HepG2 (cell line): Measurements from ENCODE around the gene WWC2. TPM values are rescaled to one million over a fixed set of nuclear protein-coding genes. Genes with fewer than 3 reads are reported as not detected.

Experiments used
- ATAC-seq: fragments of 200-7000 bp; cut with Tn5 transposase; 3 replicates; pipeline ENCODE4 v1.9.1; 2020; ENCODE audit warnings: mild to moderate bottlenecking, moderate library complexity
- BruUV-seq: library from RNA; stranded (reverse); fragments of 400-500 nt; replicated peaks from 2 replicates; lab custom pipeline; 2021; lab: Mats Ljungman, UMichigan
- CTCF ChIA-PET: fragments of 300-600 bp; formaldehyde crosslinking; extraction: SDS; loops from one replicate; lab custom pipeline; 2021; ENCODE audit warnings: low total read pairs, inconsistent platforms, low intra/inter-chr PET ratio; lab: Yijun Ruan, JAX
- POLR2A ChIA-PET: fragments of 350-600 bp; sonication (Branson Sonifier 250); formaldehyde crosslinking; loops from one replicate; lab custom pipeline; 2020; ENCODE audit warnings: antibody characterized with exemption, inconsistent platforms; lab: Yijun Ruan, JAX
- DNase-seq: peaks from one replicate; pipeline ENCODE4 v3.0.0-alpha.2; 2015; ENCODE audit warnings: low spot score
- FAIRE-seq: peaks from 3 replicates; lab custom pipeline; 2011; peaks lifted over from hg19 to GRCh38; lab: Jason Lieb, UNC
- H2AFZ ChIP-seq: one replicate; pipeline ENCODE4 v1.6.1; 2011; ENCODE audit warnings: low read length, inconsistent platforms
- H3K27ac ChIP-seq: fragments of 300-600 bp; 3 replicates; pipeline ENCODE4 v1.8.0; 2011; ENCODE audit warnings: mixed run types, mild to moderate bottlenecking, mixed read lengths, low read length, inconsistent platforms; ENCODE audit not compliant: insufficient read depth; ENCODE audit errors: extremely low read length
- H3K27me3 ChIP-seq, 2 experiments: fragments of 200-600 bp in 1 of 2; 2 replicates in 1 of 2; 3 replicates in 1 of 2; pipeline versions ENCODE4 v1.6.0 to v1.8.0; 2011; ENCODE audit warnings: low read length in 2 of 2, mild to moderate bottlenecking in 2 of 2, moderate library complexity in 2 of 2, inconsistent platforms in 1 of 2; ENCODE audit not compliant: insufficient read depth in 2 of 2, control insufficient read depth in 1 of 2
- H3K36me3 ChIP-seq, 2 experiments: fragments of 200-600 bp in 1 of 2; replicated peaks in 1 of 2; 2 replicates in 1 of 2; 3 replicates in 1 of 2; pipeline versions ENCODE4 v1.5.1 to v1.8.0; 2011; ENCODE audit warnings: low read length in 2 of 2, inconsistent platforms in 1 of 2; ENCODE audit not compliant: insufficient read depth in 2 of 2, control insufficient read depth in 1 of 2
- H3K4me1 ChIP-seq: 2 replicates; pipeline ENCODE4 v1.5.1; 2012; ENCODE audit warnings: low read length, inconsistent platforms; ENCODE audit not compliant: insufficient read depth
- H3K4me2 ChIP-seq: 2 replicates; pipeline ENCODE4 v1.6.0; 2011; ENCODE audit warnings: low read depth, low read length, inconsistent platforms
- H3K4me3 ChIP-seq, 3 experiments: fragments of 200-600 bp in 1 of 3; sonication (generic), shearing (Covaris generic) in 1 of 3; replicated peaks in 1 of 3; 2 replicates each; pipeline ENCODE4 v1.5.1; 2011 to 2016; ENCODE audit warnings: low read length in 3 of 3, inconsistent platforms in 2 of 3, low read depth in 2 of 3, mild to moderate bottlenecking in 2 of 3, control low read depth in 1 of 3, mixed read lengths in 1 of 3; ENCODE audit not compliant: insufficient read depth in 1 of 3
- H3K79me2 ChIP-seq: one replicate; pipeline ENCODE4 v1.6.1; 2011; ENCODE audit warnings: low read length, inconsistent platforms; ENCODE audit not compliant: insufficient read depth
- H3K9ac ChIP-seq: 2 replicates; pipeline ENCODE4 v1.6.0; 2011; ENCODE audit warnings: mild to moderate bottlenecking, low read depth, low read length, inconsistent platforms; ENCODE audit not compliant: insufficient read depth
- H3K9me3 ChIP-seq: 2 replicates; pipeline ENCODE4 v1.5.1; 2012; ENCODE audit warnings: mild to moderate bottlenecking, low read length
- H4K20me1 ChIP-seq: 2 replicates; pipeline ENCODE4 v1.6.0; 2011; ENCODE audit warnings: inconsistent platforms, mild to moderate bottlenecking, low read length, moderate library complexity; ENCODE audit not compliant: insufficient read depth
- BATF2 ChIP-seq: sonication (generic); formaldehyde crosslinking; IDR thresholded peaks from 2 replicates; pipeline ENCODE4 v1.8.0; 2022; ENCODE audit warnings: mild to moderate bottlenecking, missing genetic modification reagents, moderate library complexity
- HNRNPLL ChIP-seq: fragments of 200-400 bp; formaldehyde crosslinking; IDR thresholded peaks from 2 replicates; pipeline ENCODE4 v1.6.1; 2017; ENCODE audit warnings: mild to moderate bottlenecking, low read depth, low read length; ENCODE audit not compliant: poor library complexity, severe bottlenecking
- PTBP1 ChIP-seq: fragments of 200-400 bp; formaldehyde crosslinking; IDR thresholded peaks from 2 replicates; pipeline ENCODE4 v1.6.1; 2018; ENCODE audit warnings: low read length, low read depth; ENCODE audit not compliant: poor library complexity, severe bottlenecking
- SOX5 ChIP-seq: IDR thresholded peaks from 2 replicates; pipeline ENCODE4 v1.6.1; 2016; ENCODE audit warnings: borderline replicate concordance
- TBL1XR1 ChIP-seq: fragments of 150-350 bp; IDR thresholded peaks from 2 replicates; pipeline ENCODE4 v1.6.1; 2014; ENCODE audit warnings: borderline replicate concordance, low read length; ENCODE audit not compliant: partially characterized antibody
- ZHX2 ChIP-seq, 2 experiments: sonication (generic) in 1 of 2; formaldehyde crosslinking in 1 of 2; IDR thresholded peaks; 2 replicates each; pipeline versions ENCODE4 v1.6.1 to v1.9.0; 2014 to 2022; ENCODE audit warnings: antibody characterized with exemption in 1 of 2, borderline replicate concordance in 1 of 2, inconsistent platforms in 1 of 2, low read depth in 1 of 2, missing genetic modification reagents in 1 of 2
- ZNF207 ChIP-seq: fragments of 450-650 bp; IDR thresholded peaks from 2 replicates; pipeline ENCODE4 v1.6.1; 2016; ENCODE audit warnings: antibody characterized with exemption, borderline replicate concordance
- ZNF562 ChIP-seq: sonication (generic); formaldehyde crosslinking; IDR thresholded peaks from 2 replicates; pipeline ENCODE4 v1.8.0; 2022; ENCODE audit warnings: missing genetic modification reagents, borderline replicate concordance
- ZNF589 ChIP-seq: sonication (generic); formaldehyde crosslinking; conservative IDR thresholded peaks from 2 replicates; pipeline ENCODE4 v1.8.0; 2022; ENCODE audit warnings: mild to moderate bottlenecking, moderate library complexity, missing genetic modification reagents
- ZNF75D ChIP-seq: sonication (generic); formaldehyde crosslinking; IDR thresholded peaks from 2 replicates; pipeline ENCODE4 v1.8.1; 2023; ENCODE audit warnings: missing genetic modification reagents, mild to moderate bottlenecking, borderline replicate concordance
- WGBS: methylation state at CpG from one replicate; pipeline ENCODE4 v1.1.6; 2017; ENCODE audit warnings: low lambda C conversion rate; 5-methylcytosine and 5-hydroxymethylcytosine counted together
- in situ Hi-C: cut with HindIII; loops from 2 replicates; pipeline ENCODE4 v1.10.0; 2017; ENCODE audit warnings: low pct_unique_long_range_greater_than_20kb; ENCODE audit not compliant: extremely low pct_ligation_motif_present
- intact Hi-C: fragments of 100-400 bp; cut with micrococcal nuclease; formaldehyde crosslinking; loops from one replicate; pipeline ENCODE4 v1.10.0; 2022; ENCODE audit not compliant: unreplicated experiment
- polyA plus RNA-seq, 8 experiments: library from polyadenylated mRNA; depleted of rRNA in 3 of 8; stranded (reverse) in 7 of 8; unstranded in 1 of 8; fragments of >200 nt; fragmentation: Illumina TruSeq in 4 of 8; extraction: Trizol in 4 of 8; gene quantifications; 2 replicates each; pipeline versions ENCODE4 v1.2.1 to v1.2.3, GENCODE V29; 2011 to 2016; ENCODE audit warnings: low read depth in 4 of 8, missing spikeins in 1 of 8, mixed read lengths in 1 of 8; ENCODE audit not compliant: insufficient read depth in 1 of 8
- total RNA-seq, 5 experiments: library from RNA; depleted of rRNA; stranded (reverse); fragments of >200 nt; fragmentation: Illumina TruSeq; extraction: Trizol; gene quantifications; 2 replicates each; pipeline ENCODE4 v1.2.3, GENCODE V29; 2016; ENCODE audit warnings: low read depth in 1 of 5
- TF ChIP-seq, protein P1 (sequence below): sonication (generic); formaldehyde crosslinking; IDR thresholded peaks from 2 replicates; pipeline ENCODE4 v1.8.1; 2023; ENCODE audit warnings: mild to moderate bottlenecking, missing genetic modification reagents
- TF ChIP-seq, protein P2 (sequence below): IDR thresholded peaks from 2 replicates; pipeline ENCODE4 v1.4.0; 2020; ENCODE audit warnings: mild to moderate bottlenecking, missing genetic modification reagents

Gene WWC2
- total and polyA plus RNA-seq, 2 of the 13 experiments (the other 11 are each of a cell fraction or from before 2014, with no cell fraction given) = 40.0 to 50.1 TPM

- WGBS = 8% methylated on average over 3 of the region's 7 CpGs
- BruUV-seq = no TSS peak
- DNase-seq (no peak), ATAC-seq (peak; percentile 25; the same call in 1 of the 3 replicates), FAIRE-seq (no peak)
- in situ Hi-C loops (no loop called here), intact Hi-C loops (no loop called here)
- Histone ChIP-seq H4K20me1 (no peaks in the 10 kb centered on the region), H3K4me3 (no peak overlapping the region), H2AFZ (no peak overlapping the region), H3K27me3 (no peaks in the 10 kb centered on the region; a peak in 1 of 5 replicates), H3K4me1 (peaks cover 9% of the 10 kb centered on the region), H3K36me3 (no peaks in the 10 kb centered on the region), H3K4me2 (no peak overlapping the region), H3K9me3 (no peaks in the 10 kb centered on the region), H3K79me2 (no peaks in the 10 kb centered on the region), H3K9ac (no peak overlapping the region), H3K27ac (no peak overlapping the region)
- ChIA-PET CTCF (no interaction called here), POLR2A (no interaction called here)
- no peak for TF ChIP-seq BATF2 (CRISPR knock-in tag)
- TF ChIP-seq ZNF589 (CRISPR knock-in tag) = no peak
- no peak for TF ChIP-seq HNRNPLL
- no peak for TF ChIP-seq TBL1XR1
- TF ChIP-seq, protein P1, sequence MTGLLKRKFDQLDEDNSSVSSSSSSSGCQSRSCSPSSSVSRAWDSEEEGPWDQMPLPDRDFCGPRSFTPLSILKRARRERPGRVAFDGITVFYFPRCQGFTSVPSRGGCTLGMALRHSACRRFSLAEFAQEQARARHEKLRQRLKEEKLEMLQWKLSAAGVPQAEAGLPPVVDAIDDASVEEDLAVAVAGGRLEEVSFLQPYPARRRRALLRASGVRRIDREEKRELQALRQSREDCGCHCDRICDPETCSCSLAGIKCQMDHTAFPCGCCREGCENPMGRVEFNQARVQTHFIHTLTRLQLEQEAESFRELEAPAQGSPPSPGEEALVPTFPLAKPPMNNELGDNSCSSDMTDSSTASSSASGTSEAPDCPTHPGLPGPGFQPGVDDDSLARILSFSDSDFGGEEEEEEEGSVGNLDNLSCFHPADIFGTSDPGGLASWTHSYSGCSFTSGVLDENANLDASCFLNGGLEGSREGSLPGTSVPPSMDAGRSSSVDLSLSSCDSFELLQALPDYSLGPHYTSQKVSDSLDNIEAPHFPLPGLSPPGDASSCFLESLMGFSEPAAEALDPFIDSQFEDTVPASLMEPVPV (CRISPR knock-in tag) = no peak
- TF ChIP-seq SOX5 = no peak
- TF ChIP-seq PTBP1 = no peak
- no peak for TF ChIP-seq ZNF207
- TF ChIP-seq ZNF562 (CRISPR knock-in tag) = no peak
- no peak for TF ChIP-seq ZNF75D (CRISPR knock-in tag)
- TF ChIP-seq, protein P2, sequence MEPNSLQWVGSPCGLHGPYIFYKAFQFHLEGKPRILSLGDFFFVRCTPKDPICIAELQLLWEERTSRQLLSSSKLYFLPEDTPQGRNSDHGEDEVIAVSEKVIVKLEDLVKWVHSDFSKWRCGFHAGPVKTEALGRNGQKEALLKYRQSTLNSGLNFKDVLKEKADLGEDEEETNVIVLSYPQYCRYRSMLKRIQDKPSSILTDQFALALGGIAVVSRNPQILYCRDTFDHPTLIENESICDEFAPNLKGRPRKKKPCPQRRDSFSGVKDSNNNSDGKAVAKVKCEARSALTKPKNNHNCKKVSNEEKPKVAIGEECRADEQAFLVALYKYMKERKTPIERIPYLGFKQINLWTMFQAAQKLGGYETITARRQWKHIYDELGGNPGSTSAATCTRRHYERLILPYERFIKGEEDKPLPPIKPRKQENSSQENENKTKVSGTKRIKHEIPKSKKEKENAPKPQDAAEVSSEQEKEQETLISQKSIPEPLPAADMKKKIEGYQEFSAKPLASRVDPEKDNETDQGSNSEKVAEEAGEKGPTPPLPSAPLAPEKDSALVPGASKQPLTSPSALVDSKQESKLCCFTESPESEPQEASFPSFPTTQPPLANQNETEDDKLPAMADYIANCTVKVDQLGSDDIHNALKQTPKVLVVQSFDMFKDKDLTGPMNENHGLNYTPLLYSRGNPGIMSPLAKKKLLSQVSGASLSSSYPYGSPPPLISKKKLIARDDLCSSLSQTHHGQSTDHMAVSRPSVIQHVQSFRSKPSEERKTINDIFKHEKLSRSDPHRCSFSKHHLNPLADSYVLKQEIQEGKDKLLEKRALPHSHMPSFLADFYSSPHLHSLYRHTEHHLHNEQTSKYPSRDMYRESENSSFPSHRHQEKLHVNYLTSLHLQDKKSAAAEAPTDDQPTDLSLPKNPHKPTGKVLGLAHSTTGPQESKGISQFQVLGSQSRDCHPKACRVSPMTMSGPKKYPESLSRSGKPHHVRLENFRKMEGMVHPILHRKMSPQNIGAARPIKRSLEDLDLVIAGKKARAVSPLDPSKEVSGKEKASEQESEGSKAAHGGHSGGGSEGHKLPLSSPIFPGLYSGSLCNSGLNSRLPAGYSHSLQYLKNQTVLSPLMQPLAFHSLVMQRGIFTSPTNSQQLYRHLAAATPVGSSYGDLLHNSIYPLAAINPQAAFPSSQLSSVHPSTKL (CRISPR knock-in tag) = no peak
- TF ChIP-seq ZHX2 (IDR thresholded peaks at IDR 0.05; ENCODE audit: low read depth) = no peak
- TF ChIP-seq ZHX2 (CRISPR knock-in tag; IDR thresholded peaks at IDR 0.05; ENCODE audit: borderline replicate concordance) = no peak
Observed at GRCh38 chr4:183337833-183338232, 238.8 kb downstream of the WWC2 start.
